H1 (cell line): ENCODE results near the gene GPR34.

ENCODE experiments used
- BRCA1 ChIP-seq: IDR thresholded peaks from 2 replicates; pipeline ENCODE4 v1.6.1; 2012; ENCODE audit warnings: low read depth, low read length, improper control_type of control experiment
- CTBP2 ChIP-seq: IDR thresholded peaks from 2 replicates; pipeline ENCODE4 v1.7.0; 2011; ENCODE audit warnings: borderline replicate concordance, mild to moderate bottlenecking, moderate library complexity, mixed read lengths, low read length; ENCODE audit not compliant: insufficient read depth, insufficient read length
- CTCF ChIP-seq, 3 experiments: IDR thresholded peaks; 1 replicate in 2 of 3; 2 replicates in 1 of 3; pipeline versions ENCODE4 v1.5.1 to v1.6.1; 2011; ENCODE audit warnings: low read length in 3 of 3, mild to moderate bottlenecking in 3 of 3, inconsistent platforms in 2 of 3, low read depth in 1 of 3, moderate library complexity in 1 of 3; ENCODE audit not compliant: insufficient read depth in 1 of 3; ENCODE audit errors: control extremely low read depth in 1 of 3
- EP300 ChIP-seq, 2 experiments: IDR thresholded peaks; 1 replicate in 1 of 2; 2 replicates in 1 of 2; pipeline ENCODE4 v1.6.1; 2011 to 2012; ENCODE audit warnings: low read depth in 2 of 2, low read length in 2 of 2, mild to moderate bottlenecking in 2 of 2, borderline replicate concordance in 1 of 2, inconsistent platforms in 1 of 2, moderate library complexity in 1 of 2
- EZH2 ChIP-seq: fragments of 200-600 bp; sonication (generic); IDR thresholded peaks from 2 replicates; pipeline ENCODE4 v1.7.1; 2012; ENCODE audit warnings: low read depth, mild to moderate bottlenecking, moderate library complexity, low read length, inconsistent platforms; ENCODE audit not compliant: severe bottlenecking
- RFX5 ChIP-seq: IDR thresholded peaks from 2 replicates; pipeline ENCODE4 v1.6.1; 2011; ENCODE audit warnings: low read depth, low read length, improper control_type of control experiment, borderline replicate concordance
- SRF ChIP-seq: IDR thresholded peaks from 2 replicates; pipeline ENCODE4 v1.6.1; 2011; ENCODE audit warnings: mild to moderate bottlenecking, low read depth, low read length, moderate library complexity
- TF ChIP-seq, protein P1 (sequence below): IDR thresholded peaks from 2 replicates; pipeline ENCODE4 v1.6.1; 2012; ENCODE audit warnings: low read length, inconsistent platforms

DNA sequence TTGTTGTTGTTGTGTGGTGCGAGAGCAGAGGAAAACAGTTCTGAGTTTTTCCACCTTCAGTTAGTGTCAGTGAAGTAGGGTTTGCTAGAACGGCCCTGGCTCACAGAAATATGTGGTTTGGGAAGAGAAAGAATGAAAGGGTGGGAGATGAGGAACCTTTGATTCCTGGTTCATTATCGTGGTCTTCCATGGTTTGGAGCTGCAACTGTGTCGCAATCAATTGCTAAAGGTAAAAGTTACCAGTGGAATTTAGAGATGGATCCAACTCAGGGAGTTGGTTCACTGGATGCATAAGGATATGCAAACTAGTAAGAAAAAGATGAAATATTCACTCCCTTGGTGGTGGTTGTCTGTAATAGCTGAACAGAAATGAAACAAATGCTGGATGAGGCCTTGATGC is 35.6 kb upstream of the GPR34 start:
- TF ChIP-seq CTBP2 = no peak
- no peak for TF ChIP-seq BRCA1
- TF ChIP-seq EP300 (IDR thresholded peaks at IDR 0.05; ENCODE audit: borderline replicate concordance in 1 of 2, low read depth in 2 of 2, low read length in 2 of 2) = no peak
- TF ChIP-seq, protein P1, sequence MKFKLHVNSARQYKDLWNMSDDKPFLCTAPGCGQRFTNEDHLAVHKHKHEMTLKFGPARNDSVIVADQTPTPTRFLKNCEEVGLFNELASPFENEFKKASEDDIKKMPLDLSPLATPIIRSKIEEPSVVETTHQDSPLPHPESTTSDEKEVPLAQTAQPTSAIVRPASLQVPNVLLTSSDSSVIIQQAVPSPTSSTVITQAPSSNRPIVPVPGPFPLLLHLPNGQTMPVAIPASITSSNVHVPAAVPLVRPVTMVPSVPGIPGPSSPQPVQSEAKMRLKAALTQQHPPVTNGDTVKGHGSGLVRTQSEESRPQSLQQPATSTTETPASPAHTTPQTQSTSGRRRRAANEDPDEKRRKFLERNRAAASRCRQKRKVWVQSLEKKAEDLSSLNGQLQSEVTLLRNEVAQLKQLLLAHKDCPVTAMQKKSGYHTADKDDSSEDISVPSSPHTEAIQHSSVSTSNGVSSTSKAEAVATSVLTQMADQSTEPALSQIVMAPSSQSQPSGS = no peak
- no peak for TF ChIP-seq SRF
- no peak for TF ChIP-seq CTCF (IDR thresholded peaks at IDR 0.05; ENCODE audit: control extremely low read depth in 1 of 3, insufficient read depth in 1 of 3, low read depth in 1 of 3, low read length in 3 of 3)
- no peak for TF ChIP-seq EZH2
- TF ChIP-seq RFX5 = no peak
